ENCODE data around the gene MGAT3. TPM values are rescaled to one million over a fixed set of nuclear protein-coding genes. Genes with fewer than 3 reads are reported as not detected.

Gene MGAT3
- total and polyA plus RNA-seq, 2 of the 8 experiments (the other 6 are each of a cell fraction or from before 2014, with no cell fraction given), result 4.3 to 9.2 TPM

- TF ChIP-seq CHD7 (IDR thresholded peaks at IDR 0.05; ENCODE audit: insufficient replicate concordance, low read length), result no peak
- no peak for TF ChIP-seq CREB1 (IDR thresholded peaks at IDR 0.05)
- no peak for TF ChIP-seq POLR2AphosphoS5 (IDR thresholded peaks at IDR 0.05; ENCODE audit: low read depth, low read length)
- TF ChIP-seq POLR2A (IDR thresholded peaks at IDR 0.05; ENCODE audit: control extremely low read depth in 1 of 2, low read depth in 2 of 2, low read length in 2 of 2), result no peak
- TF ChIP-seq MAFK (IDR thresholded peaks at IDR 0.05; ENCODE audit: low read depth, low read length), result no peak
- no peak for TF ChIP-seq EGR1 (IDR thresholded peaks at IDR 0.05; ENCODE audit: borderline replicate concordance, low read depth, low read length)
- no peak for TF ChIP-seq SIX5 (IDR thresholded peaks at IDR 0.05; ENCODE audit: low read depth, low read length)
- TF ChIP-seq TEAD4 (IDR thresholded peaks at IDR 0.05; ENCODE audit: low read depth, low read length), result no peak
- TF ChIP-seq E2F6 (IDR thresholded peaks at IDR 0.05), result no peak
- TF ChIP-seq POU5F1 (IDR thresholded peaks at IDR 0.05; ENCODE audit: low read depth, low read length), result no peak
- TF ChIP-seq TAF7 (optimal IDR thresholded peaks at IDR 0.05; ENCODE audit: borderline replicate concordance, low read depth, low read length), result no peak
- TF ChIP-seq SAP30 (IDR thresholded peaks at IDR 0.05; ENCODE audit: insufficient read depth, insufficient replicate concordance, low read length), result no peak
- TF ChIP-seq CHD1 (IDR thresholded peaks at IDR 0.05; ENCODE audit: low read depth, low read length), result no peak
Measured at GRCh38 chr22:39512026-39512425, 55.2 kb downstream of the MGAT3 start (continued).

All from H1 (cell line).